GM23338 (cell line): Measurements from ENCODE around the gene TEKTIP1.

Experiments
- CREB1 ChIP-seq: fragments of 250-450 bp; sonication (Bioruptor Pico); IDR thresholded peaks from 2 replicates; pipeline ENCODE4 v1.5.0; 2020; ENCODE audit warnings: low read depth, mild to moderate bottlenecking, moderate library complexity
- CTCF ChIP-seq, 2 experiments: fragments of 200-600 bp in 1 of 2; sonication (generic) in 1 of 2; conservative IDR thresholded peaks; 2 replicates each; pipeline versions ENCODE4 v1.5.1 to v1.6.1; 2016 to 2017; ENCODE audit warnings: antibody characterized with exemption in 2 of 2, low read depth in 2 of 2, mild to moderate bottlenecking in 2 of 2, moderate library complexity in 1 of 2
- ETS1 ChIP-seq: IDR thresholded peaks from 2 replicates; pipeline ENCODE4 v1.6.1; 2016; ENCODE audit warnings: antibody characterized with exemption
- EZH2 ChIP-seq: fragments of 200-600 bp; sonication (generic); IDR thresholded peaks from one replicate; pipeline ENCODE4 v1.8.0; 2017; ENCODE audit warnings: antibody characterized with exemption, mild to moderate bottlenecking, low read depth; ENCODE audit not compliant: unreplicated experiment
- EZH2phosphoT487 ChIP-seq: fragments of 200-600 bp; sonication (generic); IDR thresholded peaks from one replicate; pipeline ENCODE4 v1.8.1; 2018; ENCODE audit warnings: antibody characterized with exemption; ENCODE audit not compliant: unreplicated experiment
- JUNB ChIP-seq: IDR thresholded peaks from one replicate; pipeline ENCODE4 v1.6.1; 2016; ENCODE audit warnings: antibody characterized with exemption; ENCODE audit not compliant: unreplicated experiment
- POLR2AphosphoS5 ChIP-seq: IDR thresholded peaks from 2 replicates; pipeline ENCODE4 v1.6.1; 2016; ENCODE audit warnings: antibody characterized with exemption, low read depth
- REST ChIP-seq: IDR thresholded peaks from one replicate; pipeline ENCODE4 v1.6.1; 2018; ENCODE audit warnings: antibody characterized with exemption; ENCODE audit not compliant: unreplicated experiment
- STAT1 ChIP-seq: IDR thresholded peaks from one replicate; pipeline ENCODE4 v1.6.1; 2016; ENCODE audit warnings: antibody characterized with exemption; ENCODE audit not compliant: unreplicated experiment
- ZNF114 ChIP-seq: fragments of 250-450 bp; sonication (Bioruptor Pico); IDR thresholded peaks from 2 replicates; pipeline ENCODE4 v1.5.0; 2020; ENCODE audit warnings: mild to moderate bottlenecking, moderate library complexity
- ZNF462 ChIP-seq: fragments of 250-450 bp; sonication (Bioruptor Pico); IDR thresholded peaks from 2 replicates; pipeline ENCODE4 v1.5.0; 2020; ENCODE audit warnings: mild to moderate bottlenecking, moderate library complexity

GRCh38 chr19:3492919-3493318 is 46.1 kb upstream of the TEKTIP1 start:
- no peak for TF ChIP-seq CTCF (conservative IDR thresholded peaks at IDR 0.05; ENCODE audit: low read depth in 2 of 2)
- no peak for TF ChIP-seq ZNF462 (CRISPR knock-in tag)
- TF ChIP-seq POLR2AphosphoS5, result no peak
- TF ChIP-seq EZH2, result no peak
- no peak for TF ChIP-seq EZH2phosphoT487
- TF ChIP-seq JUNB, result no peak
- TF ChIP-seq REST, result no peak
- no peak for TF ChIP-seq STAT1
- TF ChIP-seq ETS1, result no peak
- TF ChIP-seq ZNF114 (CRISPR knock-in tag), result no peak
- TF ChIP-seq CREB1 (CRISPR knock-in tag), result no peak
